Measurements from ENCODE around the gene SEMA5B.

Gene SEMA5B

GRCh38 chr3:123060054-123060453 is 32.5 kb upstream of the SEMA5B start:
- no peak for DNase-seq (ENCODE audit: low read depth in 2 of 2)

- no peak for DNase-seq (ENCODE audit: low read depth in 2 of 2)
Observed at GRCh38 chr3:123058505-123058904, 30.9 kb upstream of the SEMA5B start.

- no peak for DNase-seq (ENCODE audit: low read depth in 2 of 2)
Observed at GRCh38 chr3:123055352-123055751, 27.8 kb upstream of the SEMA5B start.

- no peak for DNase-seq (ENCODE audit: low read depth in 2 of 2)
Observed at GRCh38 chr3:123054931-123055330, 27.4 kb upstream of the SEMA5B start.

GRCh38 chr3:123054109-123054778 is 26.7 kb upstream of the SEMA5B start:
- DNase-seq (ENCODE audit: low read depth in 2 of 2) = no peak

- no peak for DNase-seq (ENCODE audit: low read depth in 2 of 2)
Observed at GRCh38 chr3:123053107-123053506, 25.5 kb upstream of the SEMA5B start.

GRCh38 chr3:123050666-123051065 is 23.1 kb upstream of the SEMA5B start:
- DNase-seq (ENCODE audit: low read depth in 2 of 2) = no peak

GRCh38 chr3:123048480-123049237 is 21.1 kb upstream of the SEMA5B start:
- DNase-seq (ENCODE audit: low read depth in 2 of 2) = no peak

GRCh38 chr3:123047062-123047319 is 19.4 kb upstream of the SEMA5B start:
- no peak for DNase-seq (ENCODE audit: low read depth in 2 of 2)

GRCh38 chr3:123046262-123047061 is 18.9 kb upstream of the SEMA5B start:
- DNase-seq (ENCODE audit: low read depth in 2 of 2) = no peak

GRCh38 chr3:123044981-123045763 is 17.6 kb upstream of the SEMA5B start:
- DNase-seq (ENCODE audit: low read depth in 2 of 2) = no peak

GRCh38 chr3:123042413-123042812 is 14.8 kb upstream of the SEMA5B start:
- DNase-seq (ENCODE audit: low read depth in 2 of 2) = no peak

GRCh38 chr3:123039178-123039577 is 11.6 kb upstream of the SEMA5B start:
- DNase-seq (ENCODE audit: low read depth in 2 of 2) = no peak

GRCh38 chr3:123038751-123039150 is 11.2 kb upstream of the SEMA5B start:
- DNase-seq (ENCODE audit: low read depth in 2 of 2) = no peak

GRCh38 chr3:123037015-123037375 is 9.4 kb upstream of the SEMA5B start:
- no peak for DNase-seq (ENCODE audit: low read depth in 2 of 2)

- no peak for DNase-seq (ENCODE audit: low read depth in 2 of 2)
Observed at GRCh38 chr3:123036352-123037014, 8.9 kb upstream of the SEMA5B start.

GRCh38 chr3:123034996-123035395 is 7.4 kb upstream of the SEMA5B start:
- no peak for DNase-seq (ENCODE audit: low read depth in 2 of 2)

- no peak for DNase-seq (ENCODE audit: low read depth in 2 of 2)
Observed at GRCh38 chr3:123034120-123034519, 6.6 kb upstream of the SEMA5B start.

GRCh38 chr3:123032057-123032456 is 4.5 kb upstream of the SEMA5B start:
- no peak for DNase-seq (ENCODE audit: low read depth in 2 of 2)

- DNase-seq (ENCODE audit: low read depth in 2 of 2) = no peak
Observed at GRCh38 chr3:123031051-123031450, 3.5 kb upstream of the SEMA5B start.

- DNase-seq (ENCODE audit: low read depth in 2 of 2) = no peak
Observed at GRCh38 chr3:123028233-123028828, 768 bp upstream of the SEMA5B start.
